HepG2 (cell line): ENCODE measurements around the gene TJP2. TPM values are rescaled to one million over a fixed set of nuclear protein-coding genes. Genes with fewer than 3 reads are reported as not detected.
A peak's percentile ranks its signal among the peaks of the same experiment; 100 is the strongest.

Source experiments
- ATAC-seq: fragments of 200-7000 bp; cut with Tn5 transposase; 3 replicates; pipeline ENCODE4 v1.9.1; 2020; ENCODE audit warnings: mild to moderate bottlenecking, moderate library complexity
- BruUV-seq: library from RNA; stranded (reverse); fragments of 400-500 nt; replicated peaks from 2 replicates; lab custom pipeline; 2021; lab: Mats Ljungman, UMichigan
- CTCF ChIA-PET: fragments of 300-600 bp; formaldehyde crosslinking; extraction: SDS; loops from one replicate; lab custom pipeline; 2021; ENCODE audit warnings: low total read pairs, inconsistent platforms, low intra/inter-chr PET ratio; lab: Yijun Ruan, JAX
- POLR2A ChIA-PET: fragments of 350-600 bp; sonication (Branson Sonifier 250); formaldehyde crosslinking; loops from one replicate; lab custom pipeline; 2020; ENCODE audit warnings: antibody characterized with exemption, inconsistent platforms; lab: Yijun Ruan, JAX
- DNase-seq: peaks from one replicate; pipeline ENCODE4 v3.0.0-alpha.2; 2015; ENCODE audit warnings: low spot score
- FAIRE-seq: peaks from 3 replicates; lab custom pipeline; 2011; peaks lifted over from hg19 to GRCh38; lab: Jason Lieb, UNC
- H2AFZ ChIP-seq: one replicate; pipeline ENCODE4 v1.6.1; 2011; ENCODE audit warnings: low read length, inconsistent platforms
- H3K27ac ChIP-seq: fragments of 300-600 bp; 3 replicates; pipeline ENCODE4 v1.8.0; 2011; ENCODE audit warnings: mixed run types, mild to moderate bottlenecking, mixed read lengths, low read length, inconsistent platforms; ENCODE audit not compliant: insufficient read depth; ENCODE audit errors: extremely low read length
- H3K27me3 ChIP-seq, 2 experiments: fragments of 200-600 bp in 1 of 2; 2 replicates in 1 of 2; 3 replicates in 1 of 2; pipeline versions ENCODE4 v1.6.0 to v1.8.0; 2011; ENCODE audit warnings: low read length in 2 of 2, mild to moderate bottlenecking in 2 of 2, moderate library complexity in 2 of 2, inconsistent platforms in 1 of 2; ENCODE audit not compliant: insufficient read depth in 2 of 2, control insufficient read depth in 1 of 2
- H3K36me3 ChIP-seq, 2 experiments: fragments of 200-600 bp in 1 of 2; replicated peaks in 1 of 2; 2 replicates in 1 of 2; 3 replicates in 1 of 2; pipeline versions ENCODE4 v1.5.1 to v1.8.0; 2011; ENCODE audit warnings: low read length in 2 of 2, inconsistent platforms in 1 of 2; ENCODE audit not compliant: insufficient read depth in 2 of 2, control insufficient read depth in 1 of 2
- H3K4me1 ChIP-seq: 2 replicates; pipeline ENCODE4 v1.5.1; 2012; ENCODE audit warnings: low read length, inconsistent platforms; ENCODE audit not compliant: insufficient read depth
- H3K4me2 ChIP-seq: 2 replicates; pipeline ENCODE4 v1.6.0; 2011; ENCODE audit warnings: low read depth, low read length, inconsistent platforms
- H3K4me3 ChIP-seq, 3 experiments: fragments of 200-600 bp in 1 of 3; sonication (generic), shearing (Covaris generic) in 1 of 3; replicated peaks in 1 of 3; 2 replicates each; pipeline ENCODE4 v1.5.1; 2011 to 2016; ENCODE audit warnings: low read length in 3 of 3, inconsistent platforms in 2 of 3, low read depth in 2 of 3, mild to moderate bottlenecking in 2 of 3, control low read depth in 1 of 3, mixed read lengths in 1 of 3; ENCODE audit not compliant: insufficient read depth in 1 of 3
- H3K79me2 ChIP-seq: one replicate; pipeline ENCODE4 v1.6.1; 2011; ENCODE audit warnings: low read length, inconsistent platforms; ENCODE audit not compliant: insufficient read depth
- H3K9ac ChIP-seq: 2 replicates; pipeline ENCODE4 v1.6.0; 2011; ENCODE audit warnings: mild to moderate bottlenecking, low read depth, low read length, inconsistent platforms; ENCODE audit not compliant: insufficient read depth
- H3K9me3 ChIP-seq: 2 replicates; pipeline ENCODE4 v1.5.1; 2012; ENCODE audit warnings: mild to moderate bottlenecking, low read length
- H4K20me1 ChIP-seq: 2 replicates; pipeline ENCODE4 v1.6.0; 2011; ENCODE audit warnings: inconsistent platforms, mild to moderate bottlenecking, low read length, moderate library complexity; ENCODE audit not compliant: insufficient read depth
- CHCHD3 ChIP-seq: sonication (generic); formaldehyde crosslinking; IDR thresholded peaks from 2 replicates; pipeline ENCODE4 v1.8.0; 2022; ENCODE audit warnings: mild to moderate bottlenecking, missing genetic modification reagents, moderate library complexity
- FOXA1 ChIP-seq, 2 experiments: fragments of 450-650 bp in 1 of 2; sonication (generic) in 1 of 2; formaldehyde crosslinking in 1 of 2; IDR thresholded peaks; 2 replicates each; pipeline versions ENCODE4 v1.4.0 to v1.6.1; 2016 to 2020; ENCODE audit warnings: missing genetic modification reagents in 1 of 2
- HDAC2 ChIP-seq: sonication (generic); formaldehyde crosslinking; IDR thresholded peaks from 2 replicates; pipeline ENCODE4 v1.4.0; 2020; ENCODE audit warnings: missing genetic modification reagents
- MAFF ChIP-seq: IDR thresholded peaks from 2 replicates; pipeline ENCODE4 v1.6.1; 2011; ENCODE audit warnings: low read depth, low read length, improper control_type of control experiment
- RORA ChIP-seq: sonication (generic); formaldehyde crosslinking; IDR thresholded peaks from 2 replicates; pipeline ENCODE4 v1.5.0; 2020; ENCODE audit warnings: mild to moderate bottlenecking, missing genetic modification reagents, moderate library complexity
- SMC3 ChIP-seq: IDR thresholded peaks from 2 replicates; pipeline ENCODE4 v1.6.1; 2011; ENCODE audit warnings: low read length, improper control_type of control experiment
- SP2 ChIP-seq: sonication (generic); formaldehyde crosslinking; IDR thresholded peaks from 2 replicates; pipeline ENCODE4 v1.5.1; 2020; ENCODE audit warnings: mild to moderate bottlenecking, missing genetic modification reagents
- ZNF772 ChIP-seq: sonication (generic); formaldehyde crosslinking; IDR thresholded peaks from 2 replicates; pipeline ENCODE4 v1.5.0; 2020; ENCODE audit warnings: mild to moderate bottlenecking, missing genetic modification reagents
- ZNF777 ChIP-seq: sonication (generic); formaldehyde crosslinking; IDR thresholded peaks from 2 replicates; pipeline ENCODE4 v1.4.0; 2020; ENCODE audit warnings: missing genetic modification reagents
- ZSCAN25 ChIP-seq: sonication (generic); formaldehyde crosslinking; IDR thresholded peaks from 2 replicates; pipeline ENCODE4 v1.8.0; 2022; ENCODE audit warnings: mild to moderate bottlenecking, missing genetic modification reagents
- WGBS: methylation state at CpG from one replicate; pipeline ENCODE4 v1.1.6; 2017; ENCODE audit warnings: low lambda C conversion rate; 5-methylcytosine and 5-hydroxymethylcytosine counted together
- in situ Hi-C: cut with HindIII; loops from 2 replicates; pipeline ENCODE4 v1.10.0; 2017; ENCODE audit warnings: low pct_unique_long_range_greater_than_20kb; ENCODE audit not compliant: extremely low pct_ligation_motif_present
- intact Hi-C: fragments of 100-400 bp; cut with micrococcal nuclease; formaldehyde crosslinking; loops from one replicate; pipeline ENCODE4 v1.10.0; 2022; ENCODE audit not compliant: unreplicated experiment
- polyA plus RNA-seq, 8 experiments: library from polyadenylated mRNA; depleted of rRNA in 3 of 8; stranded (reverse) in 7 of 8; unstranded in 1 of 8; fragments of >200 nt; fragmentation: Illumina TruSeq in 4 of 8; extraction: Trizol in 4 of 8; gene quantifications; 2 replicates each; pipeline versions ENCODE4 v1.2.1 to v1.2.3, GENCODE V29; 2011 to 2016; ENCODE audit warnings: low read depth in 4 of 8, missing spikeins in 1 of 8, mixed read lengths in 1 of 8; ENCODE audit not compliant: insufficient read depth in 1 of 8
- total RNA-seq, 5 experiments: library from RNA; depleted of rRNA; stranded (reverse); fragments of >200 nt; fragmentation: Illumina TruSeq; extraction: Trizol; gene quantifications; 2 replicates each; pipeline ENCODE4 v1.2.3, GENCODE V29; 2016; ENCODE audit warnings: low read depth in 1 of 5
- TF ChIP-seq, protein P1 (sequence below): sonication (generic); formaldehyde crosslinking; IDR thresholded peaks from 2 replicates; pipeline ENCODE4 v1.4.0; 2020; ENCODE audit warnings: missing genetic modification reagents
- TF ChIP-seq, protein P2 (sequence below): sonication (generic); formaldehyde crosslinking; IDR thresholded peaks from 2 replicates; pipeline ENCODE4 v1.5.0; 2020; ENCODE audit warnings: missing genetic modification reagents
- TF ChIP-seq, protein P3 (sequence below): sonication (generic); formaldehyde crosslinking; IDR thresholded peaks from 2 replicates; pipeline ENCODE4 v1.4.0; 2020; ENCODE audit warnings: missing genetic modification reagents
- TF ChIP-seq, protein P4 (sequence below): sonication (generic); IDR thresholded peaks from 2 replicates; pipeline ENCODE4 v1.6.1; 2016; ENCODE audit warnings: low read depth, borderline replicate concordance
- TF ChIP-seq, protein P5 (sequence below), 2 experiments: IDR thresholded peaks; 2 replicates each; pipeline ENCODE4 v1.6.1; 2011 to 2012; ENCODE audit warnings: low read length in 2 of 2, borderline replicate concordance in 1 of 2, low read depth in 1 of 2, mild to moderate bottlenecking in 1 of 2, moderate library complexity in 1 of 2

The TJP2 gene
- total and polyA plus RNA-seq, 2 of the 13 experiments (the other 11 are each of a cell fraction or from before 2014, with no cell fraction given) = 109 to 110 TPM

DNA sequence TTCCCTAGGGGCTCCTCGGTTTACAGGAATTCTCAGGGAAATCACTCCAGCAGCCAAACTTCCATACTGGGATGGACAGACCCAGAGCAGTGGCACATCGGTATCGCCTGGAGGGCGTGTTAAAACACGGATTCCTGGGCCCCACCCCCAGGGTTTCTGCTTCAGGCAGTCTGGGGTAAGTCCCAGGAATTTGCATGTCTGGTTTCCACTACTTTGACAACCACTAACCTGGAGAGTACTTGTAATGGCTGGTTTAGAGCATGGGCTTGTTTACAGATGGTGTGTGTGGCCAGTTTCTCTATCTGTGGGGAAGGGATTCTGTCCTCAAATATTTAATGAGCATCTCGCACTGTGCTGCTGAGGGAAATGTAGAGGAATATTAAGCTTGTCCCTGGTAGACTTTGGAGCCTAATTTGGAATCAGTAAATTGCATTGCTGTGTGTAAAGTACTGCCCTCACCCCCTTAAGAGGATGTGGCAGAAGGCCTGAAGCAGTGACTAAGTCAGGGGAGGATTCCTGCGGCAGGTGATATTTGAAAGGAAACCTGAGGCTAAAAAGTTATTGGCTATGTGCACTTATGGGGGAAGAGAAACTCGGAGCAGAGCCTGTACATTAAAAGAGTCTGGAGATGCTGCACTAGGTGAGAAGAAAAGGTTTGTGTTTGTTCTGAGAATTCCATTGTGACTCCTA lies 18.6 kb upstream of the TJP2 start:
- in situ Hi-C loops (no loop called here), intact Hi-C loops (no loop called here)
- H3K4me3 ChIP-seq = no peak overlapping the region
- H4K20me1 ChIP-seq = peaks cover 22% of the 10 kb centered on the region; the same call in 1 of the 2 replicates
- H3K4me1 ChIP-seq = peaks cover 51% of the 10 kb centered on the region
- peaks cover 13 to 45% of the 10 kb centered on the region in 2 experiments for H3K36me3 ChIP-seq
- H3K79me2 ChIP-seq = peaks cover 67% of the 10 kb centered on the region
- TSS peak; percentile 13 for BruUV-seq
- no peaks in the 10 kb centered on the region for H3K27me3 ChIP-seq
- DNase-seq (no peak), ATAC-seq (no peak), FAIRE-seq (no peak)
- no peaks in the 10 kb centered on the region for H3K9me3 ChIP-seq
- CTCF ChIA-PET = no interaction called here
- H3K4me2 ChIP-seq = no peak overlapping the region
- H3K9ac ChIP-seq = no peak overlapping the region
- 93% methylated on average over 8 of the region's 8 CpGs for WGBS
- peak overlapping the region; percentile 27 for H3K27ac ChIP-seq
- H2AFZ ChIP-seq = no peak overlapping the region
- POLR2A ChIA-PET = no interaction called here
- TF ChIP-seq MAFF = no peak
- no peak for TF ChIP-seq CHCHD3 (CRISPR knock-in tag)
- TF ChIP-seq, protein P1, sequence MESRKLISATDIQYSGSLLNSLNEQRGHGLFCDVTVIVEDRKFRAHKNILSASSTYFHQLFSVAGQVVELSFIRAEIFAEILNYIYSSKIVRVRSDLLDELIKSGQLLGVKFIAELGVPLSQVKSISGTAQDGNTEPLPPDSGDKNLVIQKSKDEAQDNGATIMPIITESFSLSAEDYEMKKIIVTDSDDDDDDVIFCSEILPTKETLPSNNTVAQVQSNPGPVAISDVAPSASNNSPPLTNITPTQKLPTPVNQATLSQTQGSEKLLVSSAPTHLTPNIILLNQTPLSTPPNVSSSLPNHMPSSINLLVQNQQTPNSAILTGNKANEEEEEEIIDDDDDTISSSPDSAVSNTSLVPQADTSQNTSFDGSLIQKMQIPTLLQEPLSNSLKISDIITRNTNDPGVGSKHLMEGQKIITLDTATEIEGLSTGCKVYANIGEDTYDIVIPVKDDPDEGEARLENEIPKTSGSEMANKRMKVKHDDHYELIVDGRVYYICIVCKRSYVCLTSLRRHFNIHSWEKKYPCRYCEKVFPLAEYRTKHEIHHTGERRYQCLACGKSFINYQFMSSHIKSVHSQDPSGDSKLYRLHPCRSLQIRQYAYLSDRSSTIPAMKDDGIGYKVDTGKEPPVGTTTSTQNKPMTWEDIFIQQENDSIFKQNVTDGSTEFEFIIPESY = no peak
- TF ChIP-seq, protein P2, sequence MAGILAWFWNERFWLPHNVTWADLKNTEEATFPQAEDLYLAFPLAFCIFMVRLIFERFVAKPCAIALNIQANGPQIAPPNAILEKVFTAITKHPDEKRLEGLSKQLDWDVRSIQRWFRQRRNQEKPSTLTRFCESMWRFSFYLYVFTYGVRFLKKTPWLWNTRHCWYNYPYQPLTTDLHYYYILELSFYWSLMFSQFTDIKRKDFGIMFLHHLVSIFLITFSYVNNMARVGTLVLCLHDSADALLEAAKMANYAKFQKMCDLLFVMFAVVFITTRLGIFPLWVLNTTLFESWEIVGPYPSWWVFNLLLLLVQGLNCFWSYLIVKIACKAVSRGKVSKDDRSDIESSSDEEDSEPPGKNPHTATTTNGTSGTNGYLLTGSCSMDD = no peak
- TF ChIP-seq SMC3 = no peak
- TF ChIP-seq ZSCAN25 (CRISPR knock-in tag) = no peak
- TF ChIP-seq, protein P3, sequence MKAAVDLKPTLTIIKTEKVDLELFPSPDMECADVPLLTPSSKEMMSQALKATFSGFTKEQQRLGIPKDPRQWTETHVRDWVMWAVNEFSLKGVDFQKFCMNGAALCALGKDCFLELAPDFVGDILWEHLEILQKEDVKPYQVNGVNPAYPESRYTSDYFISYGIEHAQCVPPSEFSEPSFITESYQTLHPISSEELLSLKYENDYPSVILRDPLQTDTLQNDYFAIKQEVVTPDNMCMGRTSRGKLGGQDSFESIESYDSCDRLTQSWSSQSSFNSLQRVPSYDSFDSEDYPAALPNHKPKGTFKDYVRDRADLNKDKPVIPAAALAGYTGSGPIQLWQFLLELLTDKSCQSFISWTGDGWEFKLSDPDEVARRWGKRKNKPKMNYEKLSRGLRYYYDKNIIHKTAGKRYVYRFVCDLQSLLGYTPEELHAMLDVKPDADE (CRISPR knock-in tag) = no peak
- TF ChIP-seq, protein P4, sequence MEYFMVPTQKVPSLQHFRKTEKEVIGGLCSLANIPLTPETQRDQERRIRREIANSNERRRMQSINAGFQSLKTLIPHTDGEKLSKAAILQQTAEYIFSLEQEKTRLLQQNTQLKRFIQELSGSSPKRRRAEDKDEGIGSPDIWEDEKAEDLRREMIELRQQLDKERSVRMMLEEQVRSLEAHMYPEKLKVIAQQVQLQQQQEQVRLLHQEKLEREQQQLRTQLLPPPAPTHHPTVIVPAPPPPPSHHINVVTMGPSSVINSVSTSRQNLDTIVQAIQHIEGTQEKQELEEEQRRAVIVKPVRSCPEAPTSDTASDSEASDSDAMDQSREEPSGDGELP = no peak
- TF ChIP-seq, protein P5, sequence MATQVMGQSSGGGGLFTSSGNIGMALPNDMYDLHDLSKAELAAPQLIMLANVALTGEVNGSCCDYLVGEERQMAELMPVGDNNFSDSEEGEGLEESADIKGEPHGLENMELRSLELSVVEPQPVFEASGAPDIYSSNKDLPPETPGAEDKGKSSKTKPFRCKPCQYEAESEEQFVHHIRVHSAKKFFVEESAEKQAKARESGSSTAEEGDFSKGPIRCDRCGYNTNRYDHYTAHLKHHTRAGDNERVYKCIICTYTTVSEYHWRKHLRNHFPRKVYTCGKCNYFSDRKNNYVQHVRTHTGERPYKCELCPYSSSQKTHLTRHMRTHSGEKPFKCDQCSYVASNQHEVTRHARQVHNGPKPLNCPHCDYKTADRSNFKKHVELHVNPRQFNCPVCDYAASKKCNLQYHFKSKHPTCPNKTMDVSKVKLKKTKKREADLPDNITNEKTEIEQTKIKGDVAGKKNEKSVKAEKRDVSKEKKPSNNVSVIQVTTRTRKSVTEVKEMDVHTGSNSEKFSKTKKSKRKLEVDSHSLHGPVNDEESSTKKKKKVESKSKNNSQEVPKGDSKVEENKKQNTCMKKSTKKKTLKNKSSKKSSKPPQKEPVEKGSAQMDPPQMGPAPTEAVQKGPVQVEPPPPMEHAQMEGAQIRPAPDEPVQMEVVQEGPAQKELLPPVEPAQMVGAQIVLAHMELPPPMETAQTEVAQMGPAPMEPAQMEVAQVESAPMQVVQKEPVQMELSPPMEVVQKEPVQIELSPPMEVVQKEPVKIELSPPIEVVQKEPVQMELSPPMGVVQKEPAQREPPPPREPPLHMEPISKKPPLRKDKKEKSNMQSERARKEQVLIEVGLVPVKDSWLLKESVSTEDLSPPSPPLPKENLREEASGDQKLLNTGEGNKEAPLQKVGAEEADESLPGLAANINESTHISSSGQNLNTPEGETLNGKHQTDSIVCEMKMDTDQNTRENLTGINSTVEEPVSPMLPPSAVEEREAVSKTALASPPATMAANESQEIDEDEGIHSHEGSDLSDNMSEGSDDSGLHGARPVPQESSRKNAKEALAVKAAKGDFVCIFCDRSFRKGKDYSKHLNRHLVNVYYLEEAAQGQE (IDR thresholded peaks at IDR 0.05; ENCODE audit: borderline replicate concordance in 1 of 2, low read depth in 1 of 2, low read length in 2 of 2) = no peak
- TF ChIP-seq FOXA1 (IDR thresholded peaks at IDR 0.05) = no peak
- TF ChIP-seq FOXA1 (CRISPR knock-in tag; IDR thresholded peaks at IDR 0.05) = no peak
- no peak for TF ChIP-seq SP2 (CRISPR knock-in tag)
- no peak for TF ChIP-seq HDAC2 (CRISPR knock-in tag)
- TF ChIP-seq RORA (CRISPR knock-in tag) = no peak
- TF ChIP-seq ZNF772 (CRISPR knock-in tag) = no peak
- no peak for TF ChIP-seq ZNF777 (CRISPR knock-in tag)
